ENCODE measurements around the gene CEACAM18.

Gene CEACAM18

DNA sequence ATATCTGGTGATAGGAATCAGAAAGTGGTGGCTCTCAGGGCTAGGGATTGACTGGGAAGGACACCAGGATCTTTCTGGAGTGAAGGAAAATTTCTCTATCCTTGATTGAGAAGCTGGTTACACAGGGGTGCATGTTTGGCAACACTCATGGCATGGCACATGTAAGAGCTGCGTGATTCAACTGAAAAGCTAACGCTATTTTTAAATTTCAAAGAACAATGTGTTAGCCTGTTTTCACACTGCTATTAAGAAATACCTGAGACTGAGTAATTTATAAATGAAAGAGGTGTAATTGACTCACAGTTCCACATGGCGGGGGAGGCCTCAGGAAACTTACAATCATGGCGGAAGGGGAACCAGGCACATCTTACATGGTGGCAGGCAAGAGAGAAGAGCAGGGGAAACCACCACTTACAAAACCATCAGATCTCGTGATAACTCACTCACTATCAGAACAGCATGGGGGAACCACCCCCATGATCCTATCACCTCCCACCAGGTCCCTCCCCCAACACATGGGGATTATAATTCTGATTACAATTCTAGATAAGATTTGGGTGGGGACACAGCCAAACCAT, 27.5 kb upstream of the CEACAM18 start:
- Mint-ChIP-seq H3K27me3 (ENCODE audit: low read depth) (peaks cover 11% of the 10 kb centered on the region), H3K27ac (no peak overlapping the region), H3K4me3 (no peak overlapping the region), H3K9me3 (peaks cover 12% of the 10 kb centered on the region), H3K4me1 (no peaks in the 10 kb centered on the region), H3K36me3 (ENCODE audit: low read depth) (no peaks in the 10 kb centered on the region)
- TF ChIP-seq, protein P1, sequence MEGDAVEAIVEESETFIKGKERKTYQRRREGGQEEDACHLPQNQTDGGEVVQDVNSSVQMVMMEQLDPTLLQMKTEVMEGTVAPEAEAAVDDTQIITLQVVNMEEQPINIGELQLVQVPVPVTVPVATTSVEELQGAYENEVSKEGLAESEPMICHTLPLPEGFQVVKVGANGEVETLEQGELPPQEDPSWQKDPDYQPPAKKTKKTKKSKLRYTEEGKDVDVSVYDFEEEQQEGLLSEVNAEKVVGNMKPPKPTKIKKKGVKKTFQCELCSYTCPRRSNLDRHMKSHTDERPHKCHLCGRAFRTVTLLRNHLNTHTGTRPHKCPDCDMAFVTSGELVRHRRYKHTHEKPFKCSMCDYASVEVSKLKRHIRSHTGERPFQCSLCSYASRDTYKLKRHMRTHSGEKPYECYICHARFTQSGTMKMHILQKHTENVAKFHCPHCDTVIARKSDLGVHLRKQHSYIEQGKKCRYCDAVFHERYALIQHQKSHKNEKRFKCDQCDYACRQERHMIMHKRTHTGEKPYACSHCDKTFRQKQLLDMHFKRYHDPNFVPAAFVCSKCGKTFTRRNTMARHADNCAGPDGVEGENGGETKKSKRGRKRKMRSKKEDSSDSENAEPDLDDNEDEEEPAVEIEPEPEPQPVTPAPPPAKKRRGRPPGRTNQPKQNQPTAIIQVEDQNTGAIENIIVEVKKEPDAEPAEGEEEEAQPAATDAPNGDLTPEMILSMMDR (IDR thresholded peaks at IDR 0.05; ENCODE audit: unreplicated experiment in 3 of 3), result no peak

DNA sequence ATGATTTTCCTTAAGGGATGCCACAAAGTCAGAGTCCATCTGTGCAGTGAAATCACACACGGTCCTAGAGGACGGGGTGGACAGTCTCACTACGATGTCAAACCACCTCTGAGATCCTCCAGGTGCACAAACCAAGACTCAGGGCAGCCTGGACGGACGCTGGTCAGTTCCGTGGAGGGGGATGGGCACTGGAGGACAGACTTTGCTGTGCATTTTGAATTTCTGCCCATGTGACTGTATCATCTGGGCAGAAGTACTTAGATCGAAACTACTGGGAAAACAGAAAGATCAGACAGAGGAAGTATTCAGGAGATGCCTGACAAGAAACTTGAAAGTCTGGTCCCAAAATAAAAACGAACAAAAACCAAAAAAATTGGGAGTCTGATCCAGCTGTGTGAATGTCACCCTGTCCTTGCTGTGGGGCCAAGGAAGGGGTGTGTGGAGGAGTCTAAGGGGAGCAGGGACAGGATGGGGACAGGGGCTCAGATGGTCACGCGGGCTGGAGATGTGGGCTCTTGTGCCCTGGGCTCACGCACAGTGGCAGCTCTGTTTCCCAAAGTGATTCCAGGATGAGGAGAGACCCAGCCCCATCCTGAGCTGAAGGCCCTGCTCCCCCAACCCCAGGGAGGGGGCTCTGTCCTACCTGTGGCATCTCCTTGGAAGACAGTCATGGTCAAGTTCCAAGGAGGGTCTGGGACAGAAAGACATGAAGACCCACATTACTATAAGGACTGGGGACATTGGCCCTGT, 21.6 kb upstream of the CEACAM18 start:
- Mint-ChIP-seq H3K27ac (no peak overlapping the region), H3K36me3 (ENCODE audit: low read depth) (no peaks in the 10 kb centered on the region), H3K9me3 (peaks cover 5% of the 10 kb centered on the region), H3K27me3 (ENCODE audit: low read depth) (peaks cover 16% of the 10 kb centered on the region), H3K4me1 (no peaks in the 10 kb centered on the region), H3K4me3 (no peak overlapping the region)
- TF ChIP-seq, protein P1 (IDR thresholded peaks at IDR 0.05; ENCODE audit: unreplicated experiment in 3 of 3), result no peak

DNA sequence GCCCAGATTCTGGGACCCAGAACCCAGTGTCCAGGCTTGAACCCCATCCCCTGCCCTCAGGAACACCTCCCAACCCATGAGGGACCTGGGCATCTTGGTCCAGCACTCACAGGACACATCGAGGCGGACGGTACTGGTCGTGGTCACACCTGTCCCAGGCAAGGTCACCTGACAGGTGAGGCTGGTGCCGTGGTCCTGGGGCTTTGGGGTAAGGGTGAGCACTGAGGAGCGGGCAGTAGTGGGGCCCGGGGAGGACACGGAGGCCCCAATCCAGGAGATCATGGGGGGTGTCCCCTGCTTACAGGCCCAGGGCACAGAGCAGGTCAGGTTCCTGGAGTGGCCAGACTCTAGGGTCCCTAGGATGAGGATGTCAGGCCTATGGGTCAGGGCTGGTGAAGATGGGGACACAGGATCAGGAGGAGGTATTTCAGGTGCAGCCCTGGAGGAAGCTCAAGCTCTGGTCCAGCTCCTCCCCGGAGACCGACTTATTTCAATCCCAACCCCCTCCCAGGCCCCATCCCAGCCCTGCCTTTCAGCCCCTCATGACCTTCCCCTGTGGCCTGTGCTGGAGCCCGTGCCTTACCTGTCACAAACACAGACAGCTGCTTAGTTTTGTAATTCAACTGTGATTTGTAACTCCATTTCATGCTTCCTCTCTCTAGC, 20.9 kb upstream of the CEACAM18 start:
- no peak overlapping the region for H3K27ac Mint-ChIP-seq

DNA sequence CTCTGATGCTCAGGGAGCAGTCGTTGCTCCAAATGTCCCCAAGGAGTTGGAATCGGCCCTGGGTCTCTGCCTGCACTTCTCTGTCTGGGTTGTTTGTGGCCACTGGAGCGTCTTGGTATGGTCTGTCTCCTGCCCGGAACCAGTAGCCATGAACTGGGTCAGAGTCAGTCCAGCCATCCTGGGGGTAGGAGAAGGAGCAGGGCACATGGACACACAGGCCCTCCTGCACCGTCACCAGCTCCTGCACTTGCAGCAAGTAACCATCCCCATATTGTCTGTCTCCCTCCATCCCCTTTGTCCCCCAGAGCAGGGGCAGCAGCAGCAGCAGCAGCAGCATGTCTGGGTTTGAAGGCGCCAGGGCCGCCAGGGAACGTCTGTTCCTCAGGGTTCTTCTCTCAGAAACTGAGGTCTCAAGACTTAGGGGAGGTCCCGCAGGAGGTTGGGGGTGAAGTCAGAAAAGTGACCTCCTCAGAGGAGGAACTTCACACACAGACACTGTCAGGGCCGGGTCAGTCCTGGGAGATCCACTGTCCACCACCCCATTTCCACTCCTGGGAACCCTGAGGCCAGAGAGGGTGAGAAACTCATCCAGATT, 20.2 kb upstream of the CEACAM18 start, which contains the start of gene SIGLEC8:
SIGLEC8 (minus strand) TSS at position 404 of the 595 bp plus-strand sequence; CDS start at position 337, 67 bp downstream.
- TF ChIP-seq, protein P1 (IDR thresholded peaks at IDR 0.05; ENCODE audit: unreplicated experiment in 3 of 3), result no peak
- peaks cover 5% of the 10 kb centered on the region for H3K9me3 Mint-ChIP-seq
- H3K27ac Mint-ChIP-seq, result no peak within 1 kb of the TSS
- H3K4me3 Mint-ChIP-seq, result no peak within 1 kb of the TSS
- no peaks in the 10 kb centered on the region for H3K36me3 Mint-ChIP-seq (ENCODE audit: low read depth)
- H3K4me1 Mint-ChIP-seq, result no peaks in the 10 kb centered on the region
- H3K27me3 Mint-ChIP-seq (ENCODE audit: low read depth), result peaks cover 26% of the 10 kb centered on the region

More for the DNA sequence above, 20.9 kb upstream of the CEACAM18 start:
- H3K4me3 Mint-ChIP-seq, result no peak overlapping the region
- TF ChIP-seq, protein P1 (IDR thresholded peaks at IDR 0.05; ENCODE audit: unreplicated experiment in 3 of 3), result no peak
- peaks cover 20% of the 10 kb centered on the region for H3K27me3 Mint-ChIP-seq (ENCODE audit: low read depth)
- no peaks in the 10 kb centered on the region for H3K4me1 Mint-ChIP-seq
- H3K36me3 Mint-ChIP-seq (ENCODE audit: low read depth), result no peaks in the 10 kb centered on the region
- H3K9me3 Mint-ChIP-seq, result peaks cover 5% of the 10 kb centered on the region

DNA sequence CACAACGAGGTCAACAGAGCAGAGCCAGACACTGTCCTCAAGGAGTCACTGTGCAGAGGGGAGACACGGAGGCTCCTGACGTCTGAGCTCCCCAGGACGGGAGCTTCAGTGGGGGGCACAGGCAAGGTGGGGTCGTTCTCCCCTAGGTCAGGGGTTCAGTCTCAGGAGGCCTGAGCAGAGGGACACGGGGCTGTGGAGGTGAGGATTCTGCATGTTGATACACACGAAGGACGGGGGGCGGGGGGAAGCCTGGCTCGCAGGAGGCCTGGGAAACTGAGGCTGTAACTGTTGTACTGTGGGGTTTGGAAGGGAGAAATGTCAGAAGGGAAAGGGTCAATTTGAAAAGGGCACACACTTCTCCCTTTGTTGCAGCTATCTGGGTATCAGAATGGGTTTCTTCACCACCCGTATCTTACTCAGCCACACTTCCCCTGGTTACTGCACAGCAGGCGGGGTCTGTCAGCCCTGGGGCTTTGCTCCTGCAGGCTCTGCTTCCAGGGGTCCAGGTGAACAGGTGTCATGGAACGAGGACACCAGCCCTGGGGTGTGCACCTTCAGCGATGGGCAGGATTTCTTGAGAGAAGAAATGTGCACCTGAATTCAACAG, 19.3 kb upstream of the CEACAM18 start:
- no peak overlapping the region for H3K4me3 Mint-ChIP-seq
- TF ChIP-seq, protein P1 (IDR thresholded peaks at IDR 0.05; ENCODE audit: unreplicated experiment in 3 of 3), result no peak
- H3K27ac Mint-ChIP-seq, result no peak overlapping the region
- no peaks in the 10 kb centered on the region for H3K4me1 Mint-ChIP-seq
- peaks cover 31% of the 10 kb centered on the region for H3K27me3 Mint-ChIP-seq (ENCODE audit: low read depth)
- no peaks in the 10 kb centered on the region for H3K9me3 Mint-ChIP-seq
- H3K36me3 Mint-ChIP-seq (ENCODE audit: low read depth), result no peaks in the 10 kb centered on the region

All from nephron (organoid).